Activated B cell treated with CpG ODN at 0.5 μM for 24 hours (primary cell): Measurements from ENCODE around the gene INPP4B. TPM values are rescaled to one million over a fixed set of nuclear protein-coding genes. Genes with fewer than 3 reads are reported as not detected.

Source experiments
- ATAC-seq: fragments of 200-7000 bp; cut with Tn5 transposase; one replicate; pipeline ENCODE4 v1.10.0; 2021; ENCODE audit warnings: low read depth, mild to moderate bottlenecking, moderate library complexity
- CTCF ChIA-PET: fragments of 350-600 bp; sonication (Branson Sonifier 250); formaldehyde crosslinking; loops from one replicate; lab custom pipeline; 2021; ENCODE audit warnings: antibody characterized with exemption; lab: Charles Lee
- POLR2A ChIA-PET: fragments of 350-600 bp; sonication (Branson Sonifier 250); formaldehyde crosslinking; loops from one replicate; lab custom pipeline; 2021; ENCODE audit warnings: antibody characterized with exemption; lab: Charles Lee
- DNase-seq: peaks from one replicate; pipeline ENCODE4 v3.0.0; 2022
- H3K27ac Mint-ChIP-seq: one replicate; pipeline ENCODE4 v1.8.0; 2020; ENCODE audit warnings: mixed read lengths
- H3K27me3 Mint-ChIP-seq: one replicate; pipeline ENCODE4 v1.8.0; 2021; ENCODE audit warnings: mixed read lengths
- H3K36me3 Mint-ChIP-seq: one replicate; pipeline ENCODE4 v1.8.0; 2021; ENCODE audit warnings: low read depth, mixed read lengths
- H3K4me1 Mint-ChIP-seq: one replicate; pipeline ENCODE4 v1.8.0; 2021; ENCODE audit warnings: mixed read lengths
- H3K4me3 Mint-ChIP-seq: one replicate; pipeline ENCODE4 v1.8.0; 2020; ENCODE audit warnings: mild to moderate bottlenecking, mixed read lengths
- H3K9me3 Mint-ChIP-seq: one replicate; pipeline ENCODE4 v1.8.0; 2020; ENCODE audit warnings: mixed read lengths
- intact Hi-C: fragments of 100-400 bp; cut with micrococcal nuclease; formaldehyde crosslinking; loops from one replicate; pipeline ENCODE4 v1.15.1; 2024
- total RNA-seq: library from RNA; stranded (reverse); gene quantifications from 2 replicates; pipeline ENCODE4 v1.2.3, GENCODE V29; 2022
- TF ChIP-seq, protein P1 (sequence below): fragments of 200-600 bp; IDR thresholded peaks from one replicate; pipeline ENCODE4 v1.8.0; 2022; ENCODE audit warnings: antibody characterized with exemption, mild to moderate bottlenecking

The INPP4B gene
- total RNA-seq, 1 donor from 2014 or later = 0.11 TPM

DNA sequence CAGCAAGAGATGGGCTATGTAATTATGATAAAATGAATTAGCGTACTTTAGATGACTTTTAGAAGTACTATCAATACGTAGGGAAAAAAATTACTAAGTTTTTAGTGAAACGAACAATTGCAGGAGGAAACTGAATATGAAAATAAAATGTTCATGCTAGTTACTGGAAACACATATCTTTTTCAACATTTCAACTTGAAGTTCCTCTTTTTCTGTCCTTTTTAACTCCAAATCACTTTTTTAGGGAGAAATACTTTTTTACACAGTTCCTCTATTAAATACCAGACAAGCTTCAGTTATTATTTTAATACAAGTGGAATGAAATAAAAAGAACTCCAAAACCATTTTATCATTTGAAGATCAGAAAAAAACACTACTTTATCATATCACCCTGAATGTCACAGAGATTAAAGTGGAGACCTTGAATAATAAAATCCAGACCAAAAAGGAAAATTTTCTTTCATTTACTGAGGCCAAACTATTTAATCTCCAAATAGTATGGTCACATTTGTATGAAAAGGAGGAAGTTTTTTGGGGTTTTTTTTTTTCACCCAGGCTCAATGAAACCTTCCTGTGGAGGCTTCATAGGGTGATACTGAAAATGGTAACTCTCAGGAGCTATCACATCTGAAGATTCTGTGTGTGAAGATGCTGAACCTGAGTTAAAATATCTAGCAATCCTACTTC is 306.2 kb downstream of the INPP4B start:
- DNase-seq (no peak), ATAC-seq (no peak)
- H3K4me1 Mint-ChIP-seq = no peaks in the 10 kb centered on the region
- CTCF ChIA-PET = no interaction called here
- POLR2A ChIA-PET = no interaction called here
- TF ChIP-seq, protein P1, sequence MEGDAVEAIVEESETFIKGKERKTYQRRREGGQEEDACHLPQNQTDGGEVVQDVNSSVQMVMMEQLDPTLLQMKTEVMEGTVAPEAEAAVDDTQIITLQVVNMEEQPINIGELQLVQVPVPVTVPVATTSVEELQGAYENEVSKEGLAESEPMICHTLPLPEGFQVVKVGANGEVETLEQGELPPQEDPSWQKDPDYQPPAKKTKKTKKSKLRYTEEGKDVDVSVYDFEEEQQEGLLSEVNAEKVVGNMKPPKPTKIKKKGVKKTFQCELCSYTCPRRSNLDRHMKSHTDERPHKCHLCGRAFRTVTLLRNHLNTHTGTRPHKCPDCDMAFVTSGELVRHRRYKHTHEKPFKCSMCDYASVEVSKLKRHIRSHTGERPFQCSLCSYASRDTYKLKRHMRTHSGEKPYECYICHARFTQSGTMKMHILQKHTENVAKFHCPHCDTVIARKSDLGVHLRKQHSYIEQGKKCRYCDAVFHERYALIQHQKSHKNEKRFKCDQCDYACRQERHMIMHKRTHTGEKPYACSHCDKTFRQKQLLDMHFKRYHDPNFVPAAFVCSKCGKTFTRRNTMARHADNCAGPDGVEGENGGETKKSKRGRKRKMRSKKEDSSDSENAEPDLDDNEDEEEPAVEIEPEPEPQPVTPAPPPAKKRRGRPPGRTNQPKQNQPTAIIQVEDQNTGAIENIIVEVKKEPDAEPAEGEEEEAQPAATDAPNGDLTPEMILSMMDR = no peak
- H3K36me3 Mint-ChIP-seq = no peaks in the 10 kb centered on the region
- no peak overlapping the region for H3K4me3 Mint-ChIP-seq
- H3K27me3 Mint-ChIP-seq = no peaks in the 10 kb centered on the region
- H3K27ac Mint-ChIP-seq = no peak overlapping the region
- intact Hi-C loops = no loop called here
- H3K9me3 Mint-ChIP-seq = no peaks in the 10 kb centered on the region

DNA sequence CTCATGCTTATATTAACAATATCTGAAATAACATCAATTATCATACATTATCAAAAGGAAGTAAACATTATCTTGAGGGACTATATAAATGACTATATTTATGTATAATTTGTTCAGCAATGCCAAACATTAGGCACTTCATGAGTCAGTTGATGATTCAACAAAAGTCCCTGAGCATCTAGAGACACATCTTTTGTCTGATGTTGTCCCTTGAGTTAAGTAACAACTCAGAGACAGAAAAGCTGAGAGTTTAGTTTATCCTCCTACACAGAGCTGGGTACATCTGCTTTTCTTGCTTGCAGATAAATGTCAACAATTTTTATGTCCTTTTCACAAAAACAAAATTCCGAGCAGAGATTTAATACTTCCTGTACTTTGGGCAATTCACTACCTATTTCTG is 311.1 kb downstream of the INPP4B start:
- POLR2A ChIA-PET = no interaction called here
- Mint-ChIP-seq H3K36me3 (no peaks in the 10 kb centered on the region), H3K4me3 (no peak overlapping the region), H3K27me3 (no peaks in the 10 kb centered on the region), H3K4me1 (no peaks in the 10 kb centered on the region), H3K27ac (no peak overlapping the region), H3K9me3 (no peaks in the 10 kb centered on the region)
- ATAC-seq = no peak
- no peak for DNase-seq
- intact Hi-C loops = no loop called here
- CTCF ChIA-PET = no interaction called here
- TF ChIP-seq, protein P1 = no peak

DNA sequence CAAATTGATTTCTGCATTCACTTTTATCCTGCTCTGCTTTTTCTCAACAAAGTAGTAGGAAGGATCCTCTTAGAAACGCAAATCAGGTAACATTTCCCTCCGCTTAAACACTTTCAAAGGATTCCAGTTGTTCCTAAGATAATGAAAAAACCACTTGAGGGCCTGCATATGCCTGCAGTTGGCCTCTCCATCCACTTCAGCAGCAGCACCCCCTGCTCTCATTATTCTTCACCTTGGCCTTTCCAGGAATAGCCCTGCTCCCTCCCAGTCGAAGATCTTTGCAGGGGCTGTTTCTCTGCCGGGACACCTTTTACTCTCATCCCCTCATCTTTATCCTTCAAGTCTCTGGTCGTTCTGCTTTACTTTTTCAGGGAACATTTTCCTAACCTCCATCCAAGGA is 314.0 kb downstream of the INPP4B start:
- H3K9me3 Mint-ChIP-seq = no peaks in the 10 kb centered on the region
- H3K27ac Mint-ChIP-seq = no peak overlapping the region
- H3K4me1 Mint-ChIP-seq = no peaks in the 10 kb centered on the region
- CTCF ChIA-PET = no interaction called here
- intact Hi-C loops = no loop called here
- no peaks in the 10 kb centered on the region for H3K36me3 Mint-ChIP-seq
- no peak overlapping the region for H3K4me3 Mint-ChIP-seq
- no peak for ATAC-seq
- no peaks in the 10 kb centered on the region for H3K27me3 Mint-ChIP-seq
- POLR2A ChIA-PET = no interaction called here
- no peak for DNase-seq
- TF ChIP-seq, protein P1 = no peak

DNA sequence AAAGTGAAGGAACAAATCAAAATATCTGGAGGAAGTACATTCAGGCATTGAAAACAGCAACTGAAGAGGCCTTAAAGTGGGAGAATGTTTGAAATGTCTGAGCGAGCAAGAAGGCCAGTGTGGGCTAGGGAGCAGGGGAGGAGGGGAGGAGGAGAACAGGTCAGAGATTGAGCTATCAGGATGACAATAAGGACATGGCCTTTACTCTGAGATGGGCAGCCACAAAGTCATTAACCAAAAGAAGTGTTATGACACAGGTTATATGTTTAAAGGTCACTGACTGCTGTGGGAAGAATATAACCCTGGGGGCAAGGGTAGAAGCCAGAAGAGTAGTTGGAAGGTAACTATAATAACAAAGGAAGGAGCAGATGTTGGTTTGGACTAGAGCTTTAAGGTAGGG is 315.4 kb downstream of the INPP4B start:
- CTCF ChIA-PET = no interaction called here

DNA sequence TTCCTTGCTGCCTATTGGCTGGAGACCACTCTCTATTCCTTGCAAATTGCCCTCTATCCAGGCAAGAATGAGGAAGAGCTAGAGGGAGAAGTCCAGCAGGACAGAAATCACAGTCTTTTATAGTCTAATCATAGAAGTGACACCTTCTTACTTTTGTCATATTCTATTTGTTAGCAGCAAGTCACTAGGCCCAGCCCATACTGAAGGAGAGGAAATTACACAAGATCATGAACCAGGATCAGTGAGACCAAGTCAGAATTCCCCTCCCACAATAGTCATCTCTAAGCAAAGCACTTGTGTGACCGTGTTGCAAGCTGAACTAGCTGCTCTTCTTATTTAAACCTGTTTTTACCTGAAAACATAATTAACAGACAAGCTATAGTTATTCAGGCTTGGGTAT is 317.7 kb downstream of the INPP4B start:
- H3K4me1 Mint-ChIP-seq = no peaks in the 10 kb centered on the region
- no peaks in the 10 kb centered on the region for H3K9me3 Mint-ChIP-seq
- no peak for ATAC-seq
- no peak overlapping the region for H3K4me3 Mint-ChIP-seq
- ChIA-PET POLR2A (no interaction called here), CTCF (no interaction called here)
- no peaks in the 10 kb centered on the region for H3K36me3 Mint-ChIP-seq
- DNase-seq = no peak
- H3K27ac Mint-ChIP-seq = no peak overlapping the region
- TF ChIP-seq, protein P1 = no peak
- intact Hi-C loops = no loop called here
- H3K27me3 Mint-ChIP-seq = no peaks in the 10 kb centered on the region

More for the DNA sequence above, 315.4 kb downstream of the INPP4B start:
- no peak for DNase-seq
- H3K27me3 Mint-ChIP-seq = no peaks in the 10 kb centered on the region
- H3K27ac Mint-ChIP-seq = no peak overlapping the region
- H3K9me3 Mint-ChIP-seq = no peaks in the 10 kb centered on the region
- no peak overlapping the region for H3K4me3 Mint-ChIP-seq
- ATAC-seq = no peak
- H3K4me1 Mint-ChIP-seq = no peaks in the 10 kb centered on the region
- POLR2A ChIA-PET = no interaction called here
- intact Hi-C loops = no loop called here
- TF ChIP-seq, protein P1 = no peak
- no peaks in the 10 kb centered on the region for H3K36me3 Mint-ChIP-seq
